DMS114 treated with DMSO at 0.1 percent for 48 hours (cell line): ENCODE measurements around the gene RPS19.
A peak's percentile ranks its signal among the peaks of the same experiment; 100 is the strongest.
"Not testable (repeated sequence)": the region's sequence is repeated elsewhere in the genome, so short reads cannot be mapped to it uniquely, and the experiment has no call there.

Experiments
- DNase-seq: peaks from one replicate; lab custom pipeline; 2025; ENCODE audit not compliant: unreplicated experiment; lab: John Stamatoyannopoulos, UW

The RPS19 gene

DNA sequence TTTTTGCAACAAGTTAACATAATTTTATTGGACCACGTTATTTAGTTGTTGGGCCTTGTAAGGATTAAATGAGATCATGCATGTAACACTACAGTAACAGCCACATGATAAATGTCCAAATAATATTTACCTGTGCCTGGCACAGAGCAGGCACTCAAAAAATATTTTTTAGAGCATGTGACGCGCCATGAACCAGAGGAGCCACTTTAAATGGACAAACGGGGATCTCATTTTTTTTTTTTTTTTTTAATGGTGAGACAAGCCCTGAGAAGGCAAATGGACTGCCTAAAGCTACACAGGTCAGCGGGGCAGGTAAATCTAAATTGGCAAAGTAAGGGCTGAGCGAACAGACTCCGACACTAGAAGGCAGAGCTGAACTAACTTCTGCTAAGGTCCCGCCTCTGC is 840 bp upstream of the RPS19 start:
- no peak for DNase-seq

DNA sequence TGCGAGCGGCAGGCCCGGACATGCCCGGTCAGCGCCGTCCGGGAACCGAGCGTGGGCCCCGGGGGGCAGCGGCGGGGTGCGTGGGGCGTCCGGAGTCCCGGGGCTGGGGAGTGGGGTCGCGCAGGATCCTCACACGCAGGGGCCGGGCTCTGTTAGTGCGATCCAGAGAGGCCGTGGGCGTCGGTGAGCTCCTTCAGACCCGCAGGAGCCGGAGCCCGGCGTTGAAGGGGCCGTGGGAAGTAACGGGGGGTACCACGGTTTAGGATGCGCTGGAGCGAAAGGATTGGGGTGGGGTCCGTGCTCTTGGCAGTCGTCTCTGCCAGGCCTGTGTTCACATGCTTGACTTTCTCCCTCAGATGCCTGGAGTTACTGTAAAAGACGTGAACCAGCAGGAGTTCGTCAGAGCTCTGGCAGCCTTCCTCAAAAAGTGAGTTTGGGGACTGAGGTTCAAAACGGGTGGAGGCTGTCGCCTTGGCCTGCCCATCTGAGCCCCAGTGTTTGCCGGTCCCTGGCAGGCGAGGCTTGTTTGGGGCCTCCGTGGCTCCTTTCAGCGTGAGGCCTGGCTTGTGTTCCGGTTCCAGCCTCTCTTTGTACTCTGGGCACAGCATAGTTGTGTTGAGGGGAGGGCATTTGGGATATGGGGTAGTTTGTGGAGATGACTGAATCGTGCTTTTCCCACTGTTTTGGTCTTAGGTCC is 512 bp downstream of the RPS19 start:
- DNase-seq = no peak

DNA sequence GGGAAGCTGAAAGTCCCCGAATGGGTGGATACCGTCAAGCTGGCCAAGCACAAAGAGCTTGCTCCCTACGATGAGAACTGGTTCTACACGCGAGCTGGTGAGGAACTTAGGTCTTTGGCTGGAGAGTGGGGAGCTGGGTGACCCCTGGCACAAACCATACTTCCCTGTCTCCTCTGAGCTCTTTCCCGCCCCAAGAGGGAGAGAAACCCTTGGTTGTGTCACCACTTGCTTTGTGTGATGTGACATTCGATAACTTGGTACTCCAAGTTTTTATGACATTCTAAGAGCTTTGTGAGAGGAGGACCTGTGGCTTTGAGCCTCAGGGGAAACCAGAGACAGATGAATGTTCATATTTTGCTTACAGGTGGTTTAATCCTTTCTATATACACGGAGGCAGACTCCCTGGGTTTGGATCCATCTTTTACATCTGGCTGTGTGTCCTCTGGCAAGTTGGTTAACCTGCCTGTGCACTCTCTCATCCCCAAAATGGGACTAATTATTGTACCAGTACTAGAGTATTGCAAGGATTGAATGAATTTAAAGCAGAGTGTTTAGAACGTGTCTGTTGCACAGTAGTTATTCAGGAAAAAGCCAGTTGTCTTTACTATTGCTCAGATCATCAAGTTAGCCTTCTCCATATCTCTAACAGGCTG is 1.2 kb downstream of the RPS19 start:
- DNase-seq = no peak

DNA sequence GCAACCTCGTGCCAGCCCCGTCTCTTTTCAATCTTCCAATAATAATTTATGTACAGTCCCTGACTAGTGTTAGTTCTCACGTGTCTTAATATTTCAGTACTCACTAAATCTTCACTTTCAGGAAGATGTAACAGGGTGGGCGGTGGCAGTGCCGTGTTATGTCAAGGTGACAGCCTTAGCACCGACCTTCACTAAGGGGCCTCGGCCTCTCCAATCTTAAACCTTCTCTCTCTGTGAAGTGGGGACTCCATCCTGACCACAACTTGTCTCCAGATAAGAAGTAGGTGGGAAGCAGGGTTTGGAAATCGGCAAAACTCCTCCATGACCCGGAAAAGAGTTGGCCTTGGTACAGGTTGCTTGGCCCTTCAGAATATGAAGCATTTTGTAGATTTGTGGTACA is 1.8 kb downstream of the RPS19 start:
- no peak for DNase-seq

DNA sequence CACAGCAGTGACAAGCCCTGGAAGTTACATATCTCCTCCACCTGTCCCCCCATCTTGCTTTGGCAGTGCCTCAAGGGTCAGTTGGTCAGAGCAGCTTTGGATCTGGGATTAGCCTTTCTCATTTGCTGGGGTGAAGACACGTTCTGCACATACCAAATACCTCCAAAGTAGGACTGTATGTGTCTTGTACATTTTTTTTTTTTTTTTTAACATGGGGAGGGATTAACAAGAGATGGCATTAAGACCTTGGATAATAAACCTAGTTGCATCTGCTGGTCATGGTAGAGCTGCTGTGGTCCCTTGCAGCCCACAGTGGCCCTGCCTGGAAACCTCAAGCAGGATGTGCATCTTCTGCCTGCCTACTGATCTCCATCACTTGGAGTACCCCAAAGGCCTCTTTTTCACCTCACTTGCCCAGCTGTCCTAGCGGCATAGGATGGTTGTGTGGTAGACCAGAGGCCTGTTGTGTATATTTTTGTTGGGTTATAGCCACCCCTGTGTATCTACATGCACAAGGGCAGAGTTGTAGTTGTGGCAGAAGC is 2.5 kb downstream of the RPS19 start:
- DNase-seq = no peak

DNA sequence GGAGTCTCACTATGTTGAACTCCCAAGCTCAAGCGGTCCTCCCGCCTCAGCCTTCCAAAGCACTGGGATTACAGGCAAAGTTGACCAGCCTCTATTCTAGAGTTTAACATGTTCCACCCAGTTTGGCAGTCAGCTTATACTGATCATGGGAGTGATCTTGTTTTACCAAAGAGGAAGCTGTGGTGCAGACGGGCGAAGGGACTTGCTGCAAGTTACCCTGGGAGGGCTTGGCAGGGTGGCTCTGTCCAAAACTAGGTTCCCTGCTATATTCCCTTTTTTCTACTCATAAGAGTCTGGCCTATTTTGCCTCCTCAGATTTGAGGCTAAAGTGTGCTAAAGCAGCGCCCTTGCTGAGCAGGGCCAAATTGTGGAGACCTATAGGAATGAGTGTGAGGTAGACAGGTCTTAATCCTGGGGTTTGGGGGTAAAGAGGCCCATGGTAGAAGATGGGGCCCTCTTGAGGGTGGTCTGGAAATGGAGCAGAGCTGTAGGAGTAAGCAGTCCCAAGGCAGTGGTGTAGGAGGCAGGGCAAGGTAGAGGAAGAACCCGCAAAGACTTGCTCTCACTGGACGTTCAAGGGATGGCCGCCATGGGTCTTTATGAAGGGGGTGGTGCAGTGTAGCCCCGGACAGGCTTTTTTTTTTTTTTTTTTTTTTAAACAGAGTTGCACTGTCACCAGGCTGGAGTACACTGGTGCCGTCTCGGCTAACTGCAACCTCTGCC is 3.3 kb downstream of the RPS19 start:
- DNase-seq = no peak

DNA sequence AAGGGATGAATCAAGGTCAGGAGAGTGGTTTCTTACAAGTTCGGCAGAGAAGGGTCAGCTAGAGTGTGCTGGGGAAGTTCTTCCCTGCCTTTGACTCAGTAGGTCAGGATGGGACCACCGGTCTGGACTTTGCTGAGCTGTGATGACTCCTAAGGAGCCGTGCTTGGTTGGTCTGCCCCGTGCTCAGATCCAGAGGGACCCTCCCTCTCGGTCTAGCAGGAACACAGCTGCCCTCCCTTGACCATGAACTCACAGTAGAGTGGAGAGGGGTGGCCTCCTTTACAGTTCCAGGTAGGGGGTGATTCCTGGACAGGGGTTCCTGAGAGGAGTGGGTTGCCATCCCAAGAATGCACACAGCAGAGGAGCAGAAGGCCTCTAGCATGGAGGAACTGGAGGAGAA is 4.3 kb downstream of the RPS19 start:
- no peak for DNase-seq

DNA sequence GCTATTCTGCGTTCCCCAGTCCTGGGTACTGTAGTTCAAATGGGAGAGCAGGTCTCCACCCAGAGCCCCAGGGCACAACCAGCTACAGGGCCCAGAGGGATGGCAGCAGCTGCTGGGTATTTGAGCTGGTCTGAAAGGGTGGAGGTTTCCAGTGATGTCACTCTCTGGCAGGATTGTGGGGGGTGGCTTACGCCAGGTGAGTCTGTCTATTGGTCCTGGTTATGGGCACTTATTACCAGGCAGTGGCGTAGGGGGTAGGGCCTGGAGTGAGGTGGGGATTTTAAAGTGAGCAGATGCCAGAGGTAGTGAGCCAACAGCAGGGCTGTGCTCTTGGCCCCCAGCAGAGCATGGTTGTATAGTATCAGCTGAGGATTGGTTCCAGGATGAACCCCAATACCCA is 6.2 kb downstream of the RPS19 start:
- no peak for DNase-seq

DNA sequence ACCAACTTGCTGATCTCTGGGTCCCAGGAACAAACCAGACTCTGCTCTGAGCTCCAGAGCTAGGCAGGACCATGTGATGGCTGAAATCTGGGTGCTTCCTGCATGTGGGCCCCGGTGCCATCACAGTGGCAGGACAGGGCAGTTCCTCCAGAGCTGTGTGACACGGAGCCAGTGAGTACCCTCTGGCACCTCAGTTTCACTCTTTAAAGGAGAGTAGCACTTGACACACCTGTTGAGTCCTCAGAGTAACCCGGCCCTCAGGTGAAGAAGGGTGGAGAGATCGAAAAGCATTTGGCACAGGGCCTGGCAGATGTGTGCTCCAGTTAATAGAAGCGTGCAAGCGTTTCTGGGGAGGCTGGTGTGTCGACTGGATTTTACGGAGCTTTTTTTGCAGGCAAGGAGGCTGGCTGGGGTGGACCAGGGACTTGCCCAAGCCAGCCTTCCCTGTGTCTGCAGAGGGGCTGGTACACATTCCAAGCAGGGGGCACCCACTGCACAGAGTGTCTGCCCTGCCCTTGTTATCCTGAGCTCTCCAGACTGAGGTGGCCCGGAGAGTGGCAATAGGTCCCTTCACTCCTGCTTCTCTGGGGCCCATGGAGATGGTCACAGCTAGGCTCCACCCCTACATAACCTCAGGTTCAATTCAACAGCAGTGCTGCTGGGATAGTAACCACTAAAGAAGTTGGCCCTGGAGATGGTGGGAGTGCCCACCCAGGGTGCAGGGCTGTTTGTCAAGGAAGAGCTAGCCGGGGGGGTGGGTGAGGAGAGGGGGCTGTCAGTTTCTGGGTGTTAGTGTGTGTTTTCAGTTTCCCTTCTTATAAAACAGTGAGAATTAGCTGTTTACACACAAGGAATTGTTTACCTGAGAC is 8.3 kb downstream of the RPS19 start:
- DNase-seq = no peak

DNA sequence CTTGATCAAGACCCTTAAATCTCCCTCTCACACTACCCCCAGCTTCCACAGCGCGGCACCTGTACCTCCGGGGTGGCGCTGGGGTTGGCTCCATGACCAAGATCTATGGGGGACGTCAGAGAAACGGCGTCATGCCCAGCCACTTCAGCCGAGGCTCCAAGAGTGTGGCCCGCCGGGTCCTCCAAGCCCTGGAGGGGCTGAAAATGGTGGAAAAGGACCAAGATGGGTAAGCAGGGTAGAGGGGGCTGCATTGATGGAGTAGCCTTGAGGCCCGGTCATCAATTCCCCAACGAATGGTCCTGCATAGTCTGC is 8.9 kb downstream of the RPS19 start:
- DNase-seq = no peak

DNA sequence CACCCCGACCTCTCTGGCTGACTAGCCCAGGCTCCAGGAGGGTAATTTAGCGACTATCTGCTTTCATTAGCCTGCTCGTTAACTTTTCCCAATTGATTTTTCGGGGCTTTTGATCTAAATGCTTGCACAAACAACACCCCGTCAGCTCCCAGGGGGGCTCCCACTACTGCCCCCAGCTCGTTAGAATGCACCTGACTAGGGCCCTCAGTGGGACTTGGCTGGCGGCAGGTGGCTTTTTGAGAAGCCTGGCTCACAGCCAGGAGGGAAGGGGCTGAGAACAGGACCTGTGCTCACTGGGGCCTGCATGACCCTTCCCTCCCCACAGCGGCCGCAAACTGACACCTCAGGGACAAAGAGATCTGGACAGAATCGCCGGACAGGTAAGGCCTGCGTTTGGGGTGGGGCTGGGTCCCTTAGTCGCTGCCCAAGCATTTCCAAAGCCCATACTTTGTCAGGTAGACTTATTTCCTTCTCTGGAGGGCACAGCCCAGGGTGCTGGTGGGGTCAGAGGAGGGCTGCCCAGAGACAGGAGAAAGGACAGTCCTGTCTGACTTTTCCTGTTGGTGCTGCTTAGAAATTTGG is 9.4 kb downstream of the RPS19 start:
- no peak for DNase-seq

DNA sequence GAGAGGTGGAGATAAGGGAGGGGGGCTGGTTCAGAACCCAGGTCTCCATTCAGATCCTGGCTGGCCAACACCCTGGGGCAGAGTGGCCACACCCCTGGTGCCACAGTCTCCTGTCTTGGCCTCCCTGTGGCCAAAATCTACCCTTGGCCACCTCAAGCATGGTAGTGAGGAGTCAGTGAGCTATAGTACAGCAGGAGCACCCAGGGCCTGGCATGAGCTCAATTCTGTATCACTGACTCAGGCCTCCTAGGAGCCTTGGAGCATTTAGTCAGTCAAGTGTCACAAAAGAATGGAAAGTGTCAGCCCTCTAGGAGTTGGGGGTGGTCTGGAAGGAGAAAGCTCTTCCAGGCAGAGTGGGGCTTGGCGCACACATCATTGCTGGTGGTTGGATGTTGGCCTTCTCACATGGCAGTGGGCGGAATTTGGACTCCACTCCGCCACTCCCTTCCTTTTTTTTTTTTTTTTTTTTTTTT is 10.4 kb downstream of the RPS19 start:
- peak; percentile 28 for DNase-seq

DNA sequence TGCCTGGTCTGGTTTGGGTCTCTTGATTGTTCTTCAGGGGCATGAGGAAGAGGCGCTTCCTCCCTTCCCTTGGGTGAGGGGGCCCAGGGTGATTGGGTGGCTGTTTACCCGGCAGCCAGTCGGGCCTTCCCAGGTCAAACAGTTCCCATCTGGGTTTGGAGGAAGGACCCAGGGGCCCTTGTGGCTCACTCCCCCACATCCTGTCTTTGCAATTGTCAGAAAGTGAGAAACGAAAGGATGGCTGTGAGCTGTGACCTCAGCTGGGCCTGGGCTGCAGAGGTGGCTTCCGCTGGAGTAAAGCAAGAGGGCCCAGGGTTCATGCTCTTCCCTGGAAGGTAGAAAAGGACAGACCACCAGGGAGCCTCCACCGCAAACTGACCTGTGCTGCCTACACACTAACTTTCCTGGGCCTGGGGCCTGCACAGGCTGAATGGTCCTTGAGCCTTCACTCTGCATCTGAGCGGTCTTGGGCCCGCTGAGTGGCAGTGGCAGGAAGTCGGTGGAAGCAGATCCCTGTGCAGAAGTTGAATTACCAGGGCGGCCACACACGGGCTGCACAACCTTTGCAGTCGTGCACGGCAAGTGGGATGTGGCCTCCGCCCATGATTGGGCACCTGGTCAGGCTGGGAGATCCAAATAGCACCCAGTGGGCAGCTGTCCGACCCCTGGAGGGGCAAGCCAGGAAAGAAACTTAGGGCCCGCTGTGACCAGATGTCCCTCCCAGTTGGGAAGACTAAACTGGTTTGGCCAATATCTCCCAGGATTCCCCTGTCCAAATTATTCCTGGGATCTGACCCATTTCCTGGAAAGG is 11.7 kb downstream of the RPS19 start:
- no peak for DNase-seq

DNA sequence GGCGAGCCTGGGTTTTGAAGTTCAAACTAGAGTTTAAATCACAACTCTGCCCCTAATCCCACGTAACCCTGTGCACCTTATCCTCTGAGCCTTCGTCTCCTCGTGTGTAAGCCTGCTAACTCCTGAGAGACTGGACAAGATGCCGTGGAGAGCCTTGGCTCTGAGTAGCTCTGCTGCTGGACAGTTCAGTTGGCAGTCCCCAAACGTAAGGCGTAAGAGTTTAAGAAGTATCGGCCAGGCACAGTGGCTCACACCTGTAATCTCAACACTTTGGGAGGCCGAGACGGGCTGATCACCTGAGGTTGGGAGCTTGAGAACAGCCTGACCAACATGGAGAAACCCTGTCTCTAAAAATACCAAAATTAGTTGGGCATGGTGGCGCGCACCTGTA is 12.3 kb downstream of the RPS19 start:
- no peak for DNase-seq

DNA sequence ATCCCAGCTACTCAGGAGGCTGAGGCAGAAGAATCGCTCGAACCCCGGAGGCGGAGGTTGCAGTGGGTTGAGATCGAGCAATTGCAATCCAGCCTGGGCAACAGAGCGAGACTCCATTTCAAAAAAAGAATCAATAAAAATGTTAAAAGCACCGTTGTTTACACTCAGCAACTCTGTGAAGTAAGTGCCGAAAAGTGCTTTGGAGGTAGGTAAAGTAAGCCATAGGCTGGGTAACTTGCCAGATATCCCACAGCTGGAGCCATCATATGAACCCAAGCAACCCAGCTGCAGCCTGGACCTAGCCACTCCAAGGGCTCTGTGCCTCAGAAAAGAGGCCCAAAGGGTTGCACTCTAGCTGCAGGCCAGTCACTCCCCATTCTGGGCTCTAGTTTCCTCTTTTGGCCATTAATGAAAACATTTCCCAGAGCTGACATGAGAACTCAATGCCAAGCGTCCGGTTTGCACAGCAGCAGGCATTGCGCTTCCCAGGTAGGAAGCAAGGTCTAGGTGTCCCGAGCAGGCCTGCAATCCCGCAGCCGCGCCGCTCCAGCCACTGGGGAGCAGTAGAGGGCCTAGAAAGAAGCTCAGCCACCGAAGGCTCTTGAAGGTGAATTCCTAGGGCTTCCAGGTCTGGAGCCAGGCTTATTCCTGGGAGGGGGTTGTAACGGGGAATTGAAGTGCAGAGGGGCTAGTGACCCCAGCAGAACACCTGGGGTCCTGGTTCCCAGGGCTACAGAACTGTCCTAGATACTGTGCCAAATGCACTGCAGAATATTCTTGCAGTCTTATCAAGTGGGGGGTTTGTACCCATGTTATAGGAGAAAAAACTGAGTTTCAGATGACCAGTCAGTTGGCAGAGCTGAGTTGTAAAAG is 13.0 kb downstream of the RPS19 start:
- DNase-seq = peak; percentile 62

DNA sequence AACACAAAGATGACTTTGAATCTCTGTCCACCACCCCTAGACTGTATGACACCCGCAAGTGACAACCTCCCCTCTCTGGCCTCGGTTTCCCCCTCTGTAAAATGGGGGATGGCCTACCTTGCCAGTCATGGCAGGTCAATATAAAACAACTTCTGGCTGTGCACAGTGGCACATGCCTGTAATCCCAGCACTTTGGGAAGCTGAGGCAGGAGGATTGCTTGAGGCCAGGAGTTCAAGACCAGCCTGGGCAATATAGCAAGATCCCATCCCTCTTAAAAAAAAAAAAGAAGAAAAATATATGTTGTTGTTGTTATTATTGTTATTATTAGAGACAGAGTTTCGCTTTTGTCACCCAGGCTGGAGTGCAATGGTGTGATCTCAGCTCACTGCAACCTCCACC is 15.9 kb downstream of the RPS19 start:
- not testable (repeated sequence) for DNase-seq

DNA sequence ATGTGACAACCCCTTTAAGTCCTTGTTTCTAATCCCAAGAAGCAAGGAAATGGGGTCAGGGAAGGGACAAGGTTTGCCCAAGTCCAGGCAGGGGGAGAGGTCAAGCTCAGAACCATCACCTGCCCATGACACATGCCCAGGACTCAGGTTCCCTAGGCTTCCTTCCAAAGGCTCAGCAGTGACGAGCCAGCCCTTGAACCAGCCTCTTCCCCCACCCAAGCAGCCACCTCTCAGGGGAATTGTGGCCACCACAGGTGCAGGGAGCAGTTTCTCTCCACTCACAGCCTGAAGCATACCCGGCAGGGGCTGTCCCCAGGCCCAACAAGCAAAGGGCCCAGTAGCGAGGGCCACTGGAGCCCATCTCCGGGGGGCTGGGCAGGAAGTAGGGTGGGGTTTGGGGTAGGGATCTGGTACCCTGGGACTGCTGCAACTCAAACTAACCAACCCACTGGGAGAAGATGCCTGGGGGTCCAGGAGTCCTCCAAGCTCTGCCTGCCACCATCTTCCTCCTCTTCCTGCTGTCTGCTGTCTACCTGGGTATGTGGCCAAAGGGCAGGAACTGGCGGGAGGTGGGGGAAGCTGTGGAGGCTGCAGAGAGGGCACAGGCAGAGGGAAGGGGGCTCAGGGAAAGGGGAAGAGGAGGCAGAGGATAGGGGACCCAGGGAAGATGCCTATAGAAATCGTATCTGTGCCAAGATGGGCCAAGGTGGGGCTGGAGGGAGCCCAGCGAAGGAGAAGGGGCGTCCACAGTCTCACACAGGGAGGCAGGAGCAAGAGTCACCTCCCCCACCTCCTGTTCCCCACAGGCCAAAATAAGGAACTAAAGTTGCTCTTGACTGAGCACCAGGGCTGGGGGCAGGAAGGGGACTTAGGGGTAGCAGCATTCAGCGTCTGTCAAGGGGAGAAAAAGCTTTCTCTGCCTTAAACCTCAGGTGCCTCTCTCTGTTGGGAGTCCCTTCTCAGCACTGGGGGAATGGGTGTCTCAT is 17.1 kb downstream of the RPS19 start, which contains the start of gene CD79A:
Gene CD79A (plus strand): TSS at position 433 of the 986 bp plus-strand sequence. CDS start 26 bp downstream, at position 459.
- no peak for DNase-seq
